ENCODE measurements around the gene GRAMD4.

GRCh38 chr22:46640293-46641055, 20.3 kb downstream of the GRAMD4 start:
- TF ChIP-seq CTCF (IDR thresholded peaks at IDR 0.05) (no peak), POLR2A (IDR thresholded peaks at IDR 0.05) (no peak)

Measured in uterus (tissue), 2 donors.